GM18907 (cell line): ENCODE data around the gene EDIL3.
A peak's percentile ranks its signal among the peaks of the same experiment; 100 is the strongest.

ENCODE experiments used
- ATAC-seq: cut with Tn5 transposase; IDR thresholded peaks from one replicate; pipeline ENCODE4 v1.9.1; 2021; ENCODE audit warnings: mild to moderate bottlenecking, moderate library complexity; ENCODE audit not compliant: unreplicated experiment

The EDIL3 gene

DNA sequence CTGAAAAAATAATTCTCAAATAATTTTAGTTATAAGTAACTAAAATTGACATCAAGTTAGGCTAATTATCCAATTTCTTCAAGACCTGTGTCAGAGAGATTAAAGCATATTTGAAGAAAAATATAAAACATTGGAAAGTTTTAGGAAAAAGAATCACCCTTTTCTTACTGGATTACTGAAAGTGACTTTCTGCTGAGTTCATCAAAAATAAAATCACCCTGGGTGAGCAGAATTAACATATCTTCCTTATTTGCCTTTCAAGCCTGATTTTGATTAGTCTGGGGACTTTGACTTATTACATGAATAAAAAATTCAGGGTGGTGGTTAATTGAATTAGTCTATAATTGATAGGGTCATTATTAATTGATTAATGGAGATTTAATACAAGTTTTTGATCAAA, 411.8 kb downstream of the EDIL3 start:
- ATAC-seq, result no peak

DNA sequence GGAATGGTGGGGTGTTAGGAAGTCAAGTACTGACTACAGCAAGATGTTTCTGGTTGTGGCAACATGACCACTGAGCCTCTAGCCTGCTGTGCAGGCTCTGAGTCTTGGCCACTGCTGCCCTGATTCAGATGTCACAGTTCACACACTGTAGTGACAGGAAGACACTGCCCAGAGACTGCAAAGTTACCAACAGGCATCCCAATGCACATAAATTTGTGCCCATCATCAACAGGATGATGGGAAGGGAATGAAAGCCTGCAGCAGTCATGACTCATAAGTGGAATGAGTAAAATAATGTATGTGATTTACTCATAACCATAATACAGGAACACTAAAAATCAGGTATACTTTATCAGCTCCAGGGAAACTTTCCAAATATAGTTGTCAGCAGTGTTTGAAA, 412.4 kb downstream of the EDIL3 start:
- no peak for ATAC-seq

DNA sequence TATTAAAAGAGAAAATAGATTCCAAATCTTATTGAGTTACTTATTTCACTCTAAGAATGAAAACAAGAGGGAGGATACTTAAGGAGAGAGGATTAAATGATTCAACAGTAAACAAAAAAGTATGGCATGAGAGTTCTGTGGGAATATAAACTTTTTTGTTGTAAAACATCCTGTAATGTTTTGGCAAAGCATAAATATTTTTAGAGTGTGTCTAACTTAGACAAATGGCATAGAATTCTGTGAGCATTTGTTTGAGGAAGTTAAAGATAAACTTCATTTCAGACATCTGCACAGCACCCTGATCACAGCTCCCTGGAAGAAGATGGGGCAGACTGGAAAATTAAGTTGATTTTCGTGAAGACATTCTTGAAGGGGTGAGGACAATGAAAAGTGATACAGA, 417.3 kb downstream of the EDIL3 start:
- ATAC-seq, result no peak

DNA sequence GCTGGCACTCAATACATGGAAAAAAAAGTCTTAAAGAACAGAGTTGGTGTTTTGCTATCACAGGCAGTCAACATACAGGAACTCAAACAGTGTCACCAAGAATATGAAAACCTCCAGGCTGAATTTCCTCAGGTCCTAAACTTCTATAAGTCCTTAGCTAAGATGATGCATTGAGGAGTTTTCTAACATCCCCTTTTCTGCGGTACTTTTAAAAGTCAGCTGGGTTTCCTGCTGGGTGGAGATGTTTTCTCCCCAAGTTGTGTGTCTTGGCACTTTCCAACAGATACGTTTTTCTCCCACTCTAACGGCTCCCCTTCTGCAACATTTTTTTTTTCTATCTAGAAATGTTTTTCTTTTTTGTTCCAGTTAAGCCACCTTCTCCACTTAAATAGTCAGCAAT, 419.2 kb downstream of the EDIL3 start:
- ATAC-seq, result no peak

DNA sequence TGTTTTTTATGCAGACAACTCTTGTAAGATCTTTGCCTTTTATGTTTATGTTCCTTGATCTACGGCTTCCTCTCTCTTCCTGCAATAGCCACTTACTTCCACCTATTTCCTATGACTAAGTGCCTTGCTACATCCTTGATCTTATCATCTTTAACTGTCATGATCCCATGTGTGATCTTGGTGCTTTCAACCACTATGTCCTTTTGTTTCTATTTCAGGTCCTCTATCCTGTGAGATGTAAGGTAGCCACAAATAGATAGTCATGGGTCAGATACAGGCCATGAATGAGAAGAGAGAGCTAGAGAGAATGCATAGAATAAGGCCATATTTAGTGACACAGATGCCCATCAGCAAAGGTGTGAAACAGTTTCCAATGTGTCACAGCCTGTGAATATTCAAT, 420.4 kb downstream of the EDIL3 start:
- no peak for ATAC-seq

DNA sequence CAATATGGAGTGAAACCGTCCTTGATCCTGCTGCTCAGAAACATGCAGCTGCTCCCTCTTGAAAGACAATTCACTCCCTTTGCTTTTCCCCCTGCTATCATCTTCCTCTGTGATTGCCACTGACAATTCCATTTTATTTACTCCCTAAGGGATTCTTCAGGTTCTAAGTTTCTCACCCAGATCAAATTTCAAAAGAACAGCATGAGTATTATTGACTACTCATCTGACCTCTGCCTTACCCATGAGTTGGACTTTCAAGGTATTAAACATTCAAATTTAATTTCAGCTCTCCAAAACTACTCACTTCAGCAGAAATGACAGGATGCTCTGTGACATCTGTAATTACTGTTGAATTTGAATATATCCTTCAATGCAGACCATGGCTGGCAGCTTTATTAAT, 427.5 kb downstream of the EDIL3 start:
- ATAC-seq, result no peak

DNA sequence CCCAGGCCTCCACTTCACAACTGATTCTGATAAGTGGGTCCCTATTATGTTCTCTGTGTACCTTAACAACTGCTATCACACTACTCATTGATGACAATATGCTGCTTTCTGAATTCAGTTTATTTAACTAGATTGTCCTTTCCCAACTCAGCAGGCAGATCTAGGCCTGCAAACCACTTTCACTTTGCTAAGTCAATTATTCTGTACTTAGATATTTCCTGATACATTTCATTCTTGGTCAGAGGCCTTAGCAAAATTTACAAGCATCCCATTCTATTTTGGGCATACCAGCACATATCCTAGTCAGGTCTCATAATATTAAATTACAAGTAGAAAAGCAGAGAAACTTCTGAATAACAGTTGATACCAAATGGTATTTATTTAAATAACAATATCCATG, 428.3 kb downstream of the EDIL3 start:
- no peak for ATAC-seq

DNA sequence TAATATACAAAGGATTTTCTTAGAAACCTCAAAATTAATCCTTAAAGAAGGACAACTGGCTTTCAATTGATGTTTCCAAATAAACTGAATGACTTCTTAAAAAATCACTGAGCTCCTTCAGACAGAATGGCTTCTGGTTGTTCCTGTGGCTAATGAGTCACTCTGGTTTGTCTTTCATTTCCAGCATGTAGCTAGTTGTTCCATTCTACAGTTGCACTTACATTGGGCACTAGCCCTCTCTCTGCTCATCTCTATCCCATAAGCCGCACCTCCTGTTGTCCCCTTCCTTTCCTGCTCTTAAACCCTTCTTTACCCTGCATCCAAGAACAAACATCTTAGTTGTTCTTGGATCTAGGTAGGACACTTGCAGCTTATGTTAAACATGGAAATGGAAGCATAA, 428.8 kb downstream of the EDIL3 start:
- ATAC-seq, result no peak

DNA sequence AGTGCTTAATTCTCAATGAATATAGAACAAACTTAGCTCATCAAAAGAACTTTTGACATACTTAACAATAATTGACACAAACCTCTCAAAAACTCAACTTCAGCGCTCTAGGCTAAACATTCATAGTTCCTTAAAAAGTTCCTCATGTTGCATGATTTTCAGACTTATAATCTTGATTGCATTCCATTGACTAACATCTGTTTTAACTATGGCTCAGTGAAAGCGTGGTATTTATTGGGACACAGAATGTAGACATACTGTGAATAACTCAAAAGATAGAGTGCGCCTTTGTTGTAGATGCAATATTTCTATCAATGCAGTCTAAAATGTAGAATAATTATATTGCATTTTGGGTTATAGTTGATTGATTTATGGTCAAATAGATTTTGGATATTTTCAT, 436.9 kb downstream of the EDIL3 start:
- ATAC-seq, result no peak

DNA sequence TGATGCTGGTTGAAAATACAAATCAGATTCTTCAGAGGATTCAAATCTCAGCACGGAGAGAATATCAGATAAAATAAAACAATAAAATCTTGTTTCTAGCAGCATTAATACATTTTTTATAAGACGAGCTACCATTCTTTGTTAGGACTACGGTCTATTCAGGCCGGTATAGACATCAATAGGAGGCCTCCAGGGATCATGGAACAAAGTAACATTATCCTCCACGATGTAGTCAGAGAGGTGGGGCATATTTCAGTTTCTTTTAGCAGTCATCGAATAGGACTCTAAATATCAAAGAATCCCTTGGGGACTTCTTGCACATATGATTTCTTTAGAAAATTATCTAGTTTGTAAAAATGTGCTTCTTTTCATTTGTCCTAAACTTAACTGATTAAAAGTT, 438.2 kb downstream of the EDIL3 start:
- no peak for ATAC-seq

DNA sequence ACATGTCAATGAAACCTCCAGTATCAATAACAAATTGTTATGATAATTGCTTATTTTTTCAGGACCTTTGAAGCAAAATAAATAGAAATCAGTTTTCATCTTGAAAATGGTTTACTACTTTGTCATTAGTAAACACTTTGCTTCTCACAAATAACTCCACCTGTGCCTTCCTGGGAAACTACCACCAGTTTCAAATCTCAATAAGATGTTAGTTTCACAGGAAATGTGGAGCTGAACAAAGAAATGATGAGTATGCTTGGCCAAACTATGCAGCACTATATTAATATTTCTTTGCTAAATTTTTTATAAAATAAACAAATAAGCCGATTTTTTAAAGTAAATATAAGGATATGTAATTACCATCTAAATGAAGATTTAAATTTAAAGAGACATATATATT, 442.5 kb downstream of the EDIL3 start:
- no peak for ATAC-seq

DNA sequence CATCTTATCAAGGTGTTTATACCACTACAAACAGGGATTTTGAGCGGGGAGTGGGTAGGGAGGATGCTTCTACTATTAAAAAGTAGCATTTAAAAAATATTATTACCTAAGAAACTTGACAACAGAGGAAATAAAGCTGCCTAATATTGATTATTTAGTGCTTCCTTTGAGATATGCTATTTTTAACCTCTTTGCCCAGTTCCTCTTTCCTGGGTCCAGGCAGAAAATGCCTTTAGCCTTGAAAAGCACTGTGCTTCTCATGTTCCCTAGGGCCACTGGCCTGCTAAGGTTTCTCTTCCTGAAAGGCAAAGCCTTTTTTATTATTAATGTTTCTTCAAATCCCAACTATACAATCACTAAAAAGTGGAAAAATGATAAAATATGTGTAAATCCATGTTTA, 446.8 kb downstream of the EDIL3 start:
- no peak for ATAC-seq

DNA sequence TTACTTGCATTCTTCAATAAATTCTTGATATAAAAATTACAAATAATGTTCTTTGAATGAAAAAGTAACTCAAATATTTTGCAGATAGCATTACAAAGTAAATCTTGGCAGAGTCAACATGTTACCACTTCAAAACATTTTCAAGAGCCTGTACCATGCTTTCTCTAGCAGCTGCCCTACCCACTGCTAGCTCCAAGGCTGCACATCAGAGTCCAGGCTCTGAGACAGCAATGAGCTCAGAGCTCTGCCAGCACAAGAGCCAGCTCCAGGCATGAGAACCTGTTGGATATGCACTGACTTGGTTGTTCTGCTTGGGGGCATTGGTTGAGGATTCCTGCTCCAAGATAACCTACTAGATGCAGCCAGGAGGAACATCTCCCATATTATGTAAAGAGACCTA, 452.7 kb downstream of the EDIL3 start:
- no peak for ATAC-seq

DNA sequence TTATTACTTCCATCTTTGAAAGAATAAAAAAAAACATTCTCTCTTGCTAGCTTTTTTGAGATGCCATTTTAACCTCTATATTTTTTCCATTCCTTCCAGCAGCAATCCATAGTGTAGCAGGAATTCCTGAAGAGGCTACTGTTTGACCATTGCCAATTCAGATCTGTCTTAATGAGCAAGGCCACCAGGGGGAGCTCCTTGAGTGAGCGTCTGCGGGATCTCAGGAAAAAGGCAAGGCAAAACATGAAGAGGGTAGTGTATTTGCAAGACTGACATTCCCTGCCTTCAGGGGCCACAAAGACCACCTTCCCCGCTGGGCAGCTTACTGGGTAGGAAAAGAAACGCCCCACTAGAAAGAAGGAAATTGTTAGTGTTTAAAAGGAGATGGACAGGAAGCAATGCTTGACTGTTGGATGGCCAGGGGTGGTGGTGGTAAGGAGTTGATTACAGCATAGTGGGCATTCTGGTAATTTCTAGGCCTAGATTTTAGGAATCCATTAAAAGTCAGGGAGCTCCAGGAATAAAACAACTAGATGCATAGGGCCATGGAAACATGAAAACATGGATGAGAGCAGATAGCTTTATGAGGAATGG, 457.4 kb downstream of the EDIL3 start:
- peak; percentile 70 for ATAC-seq

DNA sequence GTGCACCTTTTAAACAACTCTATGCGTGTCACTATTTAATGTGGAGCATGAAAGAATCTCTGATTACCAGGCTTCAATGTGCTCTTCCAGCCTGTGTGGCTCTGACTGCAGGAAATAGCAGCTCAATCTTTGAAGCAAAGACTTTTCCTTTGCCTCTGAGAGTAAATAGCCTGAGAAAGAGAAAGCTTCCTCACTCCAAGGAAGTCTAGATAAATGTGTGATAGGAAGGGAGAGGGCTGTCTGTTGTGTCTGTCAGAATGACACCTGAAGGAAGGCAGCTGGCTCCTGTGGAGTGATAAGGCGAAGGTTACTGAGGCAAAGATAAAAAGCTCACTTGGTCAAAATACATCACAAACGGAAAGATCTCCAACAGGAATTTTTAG, 458.7 kb downstream of the EDIL3 start:
- no peak for ATAC-seq

DNA sequence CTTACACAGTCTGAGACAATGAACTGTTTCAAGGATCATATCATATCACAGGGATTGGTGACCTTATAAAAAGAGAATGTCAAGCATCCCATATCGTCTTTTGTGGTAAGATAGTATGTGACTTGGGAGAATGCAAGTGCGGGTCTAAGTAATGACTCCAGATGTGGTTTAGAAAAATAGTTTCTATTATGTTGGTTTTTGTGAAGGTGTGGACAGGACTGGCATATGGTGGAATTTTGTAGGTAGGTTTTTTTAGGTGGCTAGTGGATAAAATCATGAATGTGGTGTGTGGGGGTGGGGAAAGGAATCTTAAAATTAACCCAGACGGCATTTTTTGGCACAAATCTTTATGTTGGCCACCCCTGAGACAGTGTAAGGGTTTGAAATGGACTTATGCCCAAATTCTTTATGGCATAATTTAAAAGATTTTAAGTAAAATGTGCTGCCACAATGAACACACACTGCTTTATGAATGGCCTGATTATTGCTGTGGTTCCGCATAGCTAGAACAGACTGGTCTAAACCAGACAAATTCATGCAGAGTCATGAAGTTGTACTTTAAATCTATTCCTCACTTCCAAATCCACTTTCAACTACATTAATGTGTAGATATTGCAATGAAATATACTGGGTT, 459.2 kb downstream of the EDIL3 start:
- no peak for ATAC-seq

DNA sequence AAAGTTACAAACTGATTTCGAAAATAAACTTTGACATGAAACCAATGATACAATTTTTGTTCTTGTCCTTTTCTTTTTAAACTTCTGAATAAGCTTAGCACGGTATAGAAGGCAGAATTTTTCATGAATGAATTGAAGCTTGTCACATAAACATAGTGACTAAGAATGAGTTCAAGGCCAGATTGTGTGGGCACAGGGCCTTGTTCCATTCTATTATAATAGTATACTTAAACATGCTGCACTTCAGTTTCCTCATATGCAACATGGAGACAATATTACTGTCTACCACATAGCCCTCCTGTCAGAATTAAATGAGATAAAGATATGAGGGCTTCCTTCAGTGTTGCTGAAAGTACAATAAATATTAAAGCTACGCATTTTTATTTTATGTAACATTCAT, 459.8 kb downstream of the EDIL3 start:
- ATAC-seq, result no peak

DNA sequence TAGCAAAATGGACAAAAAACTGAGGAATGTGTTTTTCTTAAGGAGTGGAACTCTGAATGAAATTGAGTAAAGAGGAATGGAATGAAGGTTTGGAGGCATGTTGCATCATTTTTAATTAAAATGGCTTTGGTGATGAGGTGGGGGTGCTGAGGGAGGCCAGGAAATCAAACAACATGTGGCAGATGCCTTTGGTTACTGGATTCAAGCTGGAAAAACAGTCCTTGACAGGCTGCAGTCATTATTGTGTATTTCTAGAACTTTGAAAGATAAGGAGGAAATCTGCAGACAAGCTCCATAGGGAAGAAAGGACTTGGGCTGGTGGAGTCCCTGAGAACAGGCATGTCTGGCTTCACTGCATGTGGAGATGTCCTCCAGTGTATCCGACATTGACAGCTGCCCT, 460.5 kb downstream of the EDIL3 start:
- no peak for ATAC-seq

DNA sequence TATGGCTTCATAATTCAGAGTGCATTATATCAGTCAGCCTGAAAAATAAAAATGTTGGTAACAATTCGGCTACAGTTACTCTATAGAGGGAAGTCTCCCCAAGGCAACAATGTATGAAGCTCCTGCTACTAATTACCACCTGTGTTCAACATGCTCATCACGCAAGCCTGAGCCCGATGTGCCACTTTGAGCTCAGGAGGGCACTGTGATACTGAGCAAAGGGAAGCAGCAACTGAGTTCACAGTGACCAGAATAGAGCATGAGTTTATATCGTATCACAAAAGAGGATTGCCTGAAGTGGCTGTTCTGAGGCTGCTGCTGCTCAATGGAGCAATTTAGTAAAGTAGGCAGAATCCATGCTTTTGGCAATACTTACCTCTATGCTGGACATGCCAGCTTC, 462.0 kb downstream of the EDIL3 start:
- ATAC-seq, result no peak

DNA sequence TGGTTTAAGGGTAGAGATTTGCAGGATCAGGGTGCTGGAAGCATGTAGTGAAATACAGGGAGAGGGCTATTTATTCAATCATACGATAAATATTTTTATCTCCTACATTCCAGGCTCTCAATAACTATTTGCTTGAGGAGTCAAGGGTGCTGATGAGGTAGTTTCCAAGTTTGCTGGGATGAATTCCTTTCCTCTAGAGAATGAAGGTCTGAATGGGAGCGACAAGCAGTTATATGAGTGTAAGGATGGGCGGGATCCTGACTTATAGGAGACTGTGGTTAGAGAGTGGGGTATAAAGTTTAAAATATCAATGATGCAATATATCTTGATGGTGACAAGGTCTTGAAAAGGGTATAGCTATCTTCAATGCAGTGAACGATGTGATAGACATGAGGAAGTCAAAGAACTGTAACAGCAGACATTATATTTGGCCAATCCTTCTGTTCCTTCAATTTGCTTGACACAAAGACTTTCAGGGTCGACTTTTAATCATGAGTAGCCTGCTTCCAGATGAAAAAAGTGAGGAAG, 462.9 kb downstream of the EDIL3 start:
- ATAC-seq, result no peak

DNA sequence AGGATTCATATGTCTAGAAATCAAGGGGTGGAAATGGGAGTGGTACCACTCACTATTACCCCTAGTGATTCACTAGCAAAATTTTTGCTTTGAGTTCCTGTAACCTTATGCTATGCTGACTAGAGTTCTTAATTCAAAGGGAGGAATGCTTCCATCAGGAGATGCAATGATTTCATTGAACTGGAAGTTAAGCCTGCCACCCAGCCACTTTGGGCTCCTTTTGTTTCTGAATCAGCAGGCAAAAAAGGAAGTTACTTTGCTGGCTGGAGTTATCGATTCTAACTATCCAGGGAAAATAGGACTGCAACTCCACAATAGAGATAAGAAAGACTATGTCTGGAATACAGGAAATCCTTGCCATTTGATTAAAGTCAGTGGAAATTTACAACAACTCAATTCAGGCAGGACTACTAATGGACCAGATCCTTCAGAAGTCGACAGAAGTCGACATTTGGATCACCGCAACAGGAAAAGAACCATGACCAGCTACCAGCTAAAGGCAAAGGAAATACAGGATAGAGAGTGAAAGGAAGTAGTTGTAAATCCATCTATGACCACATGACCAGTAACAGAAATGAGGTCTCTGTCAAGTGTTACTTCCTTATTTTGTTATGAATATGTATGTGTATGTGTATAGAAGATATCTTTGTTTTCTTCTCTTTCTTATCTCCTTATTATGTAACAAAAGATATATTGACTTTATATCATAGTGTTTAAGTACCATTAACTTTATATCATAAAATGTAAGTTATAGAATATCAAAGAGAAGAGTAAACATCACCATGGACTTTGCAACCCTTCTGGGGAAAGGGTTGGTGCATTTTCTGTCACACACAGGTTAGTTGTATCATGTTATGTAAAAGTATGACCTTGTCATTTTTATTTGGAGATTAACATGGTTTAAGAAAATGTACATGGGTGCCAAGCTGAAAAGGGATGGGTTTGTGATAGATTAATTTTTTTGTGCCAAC, 465.3 kb downstream of the EDIL3 start:
- no peak for ATAC-seq
